Suprapubic skin (tissue), 4 donors: Measurements from ENCODE around the gene ATP9B.

Experiments
- POLR2A ChIP-seq, 2 donors: fragments of 450-650 bp; IDR thresholded peaks; one replicate each; pipeline ENCODE4 v1.6.1; 2017; ENCODE audit warnings: antibody characterized with exemption in 2 of 2, mild to moderate bottlenecking in 2 of 2, moderate library complexity in 2 of 2
- POLR2AphosphoS5 ChIP-seq, 3 donors: sonication (generic); formaldehyde crosslinking; IDR thresholded peaks; one replicate each; pipeline ENCODE4 v1.6.1; 2017; ENCODE audit warnings: antibody characterized with exemption in 3 of 3
- TF ChIP-seq, protein P1 (sequence below), 2 donors: fragments of 200-600 bp in 1 of 2; fragments of 450-650 bp in 1 of 2; sonication (generic) in 1 of 2; IDR thresholded peaks; one replicate each; pipeline ENCODE4 v1.5.1; 2016 to 2019; ENCODE audit warnings: antibody characterized with exemption in 2 of 2, mild to moderate bottlenecking in 1 of 2, moderate library complexity in 1 of 2

DNA sequence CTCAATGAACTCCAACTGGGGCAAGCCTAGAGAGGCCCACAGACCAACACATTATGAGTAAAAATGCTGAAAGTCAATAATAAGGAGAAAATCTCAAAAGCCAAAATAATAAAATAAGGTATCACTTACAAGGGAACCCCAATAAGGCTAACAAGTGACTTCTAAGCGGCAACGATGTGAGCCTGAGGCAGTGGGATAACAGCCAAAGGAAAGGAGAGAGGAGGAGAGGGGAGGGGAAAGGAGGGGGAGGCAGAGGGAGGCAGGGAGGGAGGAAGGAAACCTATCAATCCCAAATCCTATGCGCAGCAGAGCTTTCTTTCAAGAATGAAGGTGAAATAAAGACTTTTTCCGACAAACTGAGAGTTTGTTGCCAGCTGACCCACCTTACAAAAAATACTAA lies 320.5 kb downstream of the ATP9B start:
- TF ChIP-seq, protein P1, sequence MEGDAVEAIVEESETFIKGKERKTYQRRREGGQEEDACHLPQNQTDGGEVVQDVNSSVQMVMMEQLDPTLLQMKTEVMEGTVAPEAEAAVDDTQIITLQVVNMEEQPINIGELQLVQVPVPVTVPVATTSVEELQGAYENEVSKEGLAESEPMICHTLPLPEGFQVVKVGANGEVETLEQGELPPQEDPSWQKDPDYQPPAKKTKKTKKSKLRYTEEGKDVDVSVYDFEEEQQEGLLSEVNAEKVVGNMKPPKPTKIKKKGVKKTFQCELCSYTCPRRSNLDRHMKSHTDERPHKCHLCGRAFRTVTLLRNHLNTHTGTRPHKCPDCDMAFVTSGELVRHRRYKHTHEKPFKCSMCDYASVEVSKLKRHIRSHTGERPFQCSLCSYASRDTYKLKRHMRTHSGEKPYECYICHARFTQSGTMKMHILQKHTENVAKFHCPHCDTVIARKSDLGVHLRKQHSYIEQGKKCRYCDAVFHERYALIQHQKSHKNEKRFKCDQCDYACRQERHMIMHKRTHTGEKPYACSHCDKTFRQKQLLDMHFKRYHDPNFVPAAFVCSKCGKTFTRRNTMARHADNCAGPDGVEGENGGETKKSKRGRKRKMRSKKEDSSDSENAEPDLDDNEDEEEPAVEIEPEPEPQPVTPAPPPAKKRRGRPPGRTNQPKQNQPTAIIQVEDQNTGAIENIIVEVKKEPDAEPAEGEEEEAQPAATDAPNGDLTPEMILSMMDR (IDR thresholded peaks at IDR 0.05), result no peak
- TF ChIP-seq POLR2A (IDR thresholded peaks at IDR 0.05), result no peak
- no peak for TF ChIP-seq POLR2AphosphoS5 (IDR thresholded peaks at IDR 0.05)
